Erythroblast (primary cell): ENCODE data around the gene WDR44.

Experiments
- GATA1 ChIP-seq: IDR thresholded peaks from 2 replicates; pipeline ENCODE4 v1.6.1; 2011; ENCODE audit warnings: low read depth, mild to moderate bottlenecking, control low read depth, low read length, moderate library complexity
- POLR2A ChIP-seq: IDR thresholded peaks from 2 replicates; pipeline ENCODE4 v1.6.1; 2011; ENCODE audit warnings: mild to moderate bottlenecking, low read length

DNA sequence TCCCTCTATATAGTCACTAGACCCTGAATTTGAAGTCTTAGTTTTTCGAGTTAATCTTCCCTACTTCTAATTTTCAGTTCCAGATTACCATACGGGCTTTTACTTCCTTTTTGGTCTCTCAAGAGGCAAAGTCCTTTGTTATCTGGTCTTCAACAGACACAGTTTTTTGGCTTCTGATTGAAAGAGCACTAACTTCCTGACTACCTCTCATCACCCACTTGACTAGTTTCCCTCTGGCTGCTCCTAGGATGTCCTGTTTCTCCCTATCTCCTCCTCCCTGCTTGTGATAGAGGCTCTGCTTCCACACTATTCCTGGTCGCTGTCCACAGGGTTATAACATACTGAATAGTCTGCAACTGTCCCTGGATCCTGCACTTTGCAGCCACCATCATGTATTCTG lies 16.7 kb upstream of the WDR44 start:
- TF ChIP-seq POLR2A (no peak), GATA1 (no peak)
